ENCODE data around the gene P2RY8.

P2RY8 gene

DNA sequence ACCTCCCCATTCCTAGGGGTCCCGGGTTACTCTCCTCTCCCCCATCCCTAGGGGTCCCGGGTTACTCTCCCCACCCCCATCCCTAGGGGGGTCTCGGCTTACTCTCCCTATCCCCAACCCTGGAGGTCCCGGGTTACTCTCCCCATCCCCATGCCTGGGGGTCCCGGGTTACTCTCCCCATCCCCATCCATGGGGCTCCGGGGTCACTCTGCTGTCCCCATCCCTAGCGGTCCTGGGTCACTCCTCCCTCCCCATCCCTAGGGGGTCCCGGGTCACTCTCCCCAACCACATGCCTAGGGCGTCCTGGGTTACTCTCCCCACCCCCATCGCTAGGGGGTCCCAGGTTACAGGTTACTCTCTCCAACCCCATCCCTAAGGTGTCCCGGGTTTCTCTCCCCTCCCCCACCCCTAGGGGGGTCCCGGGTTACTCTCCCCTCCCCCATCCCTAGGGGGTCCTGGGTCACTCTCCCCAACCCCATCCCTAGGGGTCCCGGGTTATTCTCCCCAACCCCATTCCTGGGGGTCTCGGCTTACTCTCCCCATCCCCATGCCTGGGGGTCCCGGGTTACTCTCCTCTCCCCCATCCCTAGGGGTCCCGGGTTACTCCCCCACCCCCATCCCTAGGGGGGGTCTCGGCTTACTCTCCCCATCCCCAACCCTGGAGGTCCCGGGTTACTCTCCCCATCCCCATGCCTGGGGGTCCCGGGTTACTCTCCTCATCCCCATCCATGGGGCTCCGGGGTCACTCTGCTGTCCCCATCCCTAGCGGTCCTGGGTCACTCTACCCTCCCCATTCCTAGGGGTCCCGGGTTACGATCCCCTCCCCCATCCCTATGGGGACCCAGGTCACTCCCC lies 85.1 kb downstream of the P2RY8 start:
- no peak overlapping the region; the same call in 1 of the 2 replicates for H3K27ac ChIP-seq (ENCODE audit: extremely low read depth, low read depth, low read length)
- no peaks in the 10 kb centered on the region for H3K9me3 ChIP-seq (ENCODE audit: control insufficient read depth, insufficient read depth, low read depth, low read length)
- no peaks in the 10 kb centered on the region for H3K4me1 ChIP-seq (ENCODE audit: control insufficient read depth, insufficient read depth, low read length)
- H3K4me3 ChIP-seq (ENCODE audit: low read depth, low read length): peak overlapping the region; percentile 89
- peaks cover 0 to 14% of the 10 kb centered on the region in 2 experiments; a peak in 1 of 3 replicates for H3K36me3 ChIP-seq (ENCODE audit: control insufficient read depth in 2 of 2, insufficient read depth in 1 of 2, low read length in 2 of 2)
- ChIA-PET POLR2A (no interaction called here), CTCF (no interaction called here)
- no peak for TF ChIP-seq ZNF792 (tag by site-specific recombination; IDR thresholded peaks at IDR 0.05)
- TF ChIP-seq GLIS2 (tag by site-specific recombination; IDR thresholded peaks at IDR 0.05): peak; percentile 51

DNA sequence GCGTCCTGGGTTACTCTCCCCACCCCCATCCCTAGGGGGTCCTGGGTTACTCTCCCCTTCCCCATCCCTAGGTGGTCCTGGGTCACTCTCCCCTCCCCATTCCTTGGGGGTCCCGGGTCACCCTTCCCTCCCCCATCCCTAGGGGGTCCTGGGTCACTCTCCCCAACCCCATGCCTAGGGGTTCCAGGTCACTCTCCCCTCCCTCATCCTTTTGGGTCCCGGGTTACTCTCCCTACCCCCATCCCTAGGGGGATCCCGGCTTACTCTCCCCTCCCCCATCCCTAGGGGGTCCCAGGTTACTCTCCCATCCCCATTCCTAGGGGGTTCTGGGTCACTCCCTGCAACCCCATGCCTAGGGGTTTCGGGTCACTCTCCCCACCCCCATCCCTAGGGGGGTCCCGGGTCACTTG lies 85.7 kb downstream of the P2RY8 start:
- Histone ChIP-seq H3K9me3 (ENCODE audit: control insufficient read depth, insufficient read depth, low read depth, low read length) (no peaks in the 10 kb centered on the region), H3K27ac (ENCODE audit: extremely low read depth, low read depth, low read length) (no peak overlapping the region), H3K36me3 (ENCODE audit: control insufficient read depth in 2 of 2, insufficient read depth in 1 of 2, low read length in 2 of 2) (peaks cover 0 to 14% of the 10 kb centered on the region in 2 experiments; a peak in 1 of 3 replicates), H3K4me3 (ENCODE audit: low read depth, low read length) (no peak overlapping the region), H3K4me1 (ENCODE audit: control insufficient read depth, insufficient read depth, low read length) (no peaks in the 10 kb centered on the region)
- no peak for TF ChIP-seq HOXC10 (CRISPR knock-in tag; IDR thresholded peaks at IDR 0.05)
- TF ChIP-seq ZBTB7A (tag by site-specific recombination; IDR thresholded peaks at IDR 0.05; ENCODE audit: low read depth): peak; percentile 69; the same call in 1 of the 2 replicates
- ChIA-PET CTCF (no interaction called here), POLR2A (no interaction called here)

DNA sequence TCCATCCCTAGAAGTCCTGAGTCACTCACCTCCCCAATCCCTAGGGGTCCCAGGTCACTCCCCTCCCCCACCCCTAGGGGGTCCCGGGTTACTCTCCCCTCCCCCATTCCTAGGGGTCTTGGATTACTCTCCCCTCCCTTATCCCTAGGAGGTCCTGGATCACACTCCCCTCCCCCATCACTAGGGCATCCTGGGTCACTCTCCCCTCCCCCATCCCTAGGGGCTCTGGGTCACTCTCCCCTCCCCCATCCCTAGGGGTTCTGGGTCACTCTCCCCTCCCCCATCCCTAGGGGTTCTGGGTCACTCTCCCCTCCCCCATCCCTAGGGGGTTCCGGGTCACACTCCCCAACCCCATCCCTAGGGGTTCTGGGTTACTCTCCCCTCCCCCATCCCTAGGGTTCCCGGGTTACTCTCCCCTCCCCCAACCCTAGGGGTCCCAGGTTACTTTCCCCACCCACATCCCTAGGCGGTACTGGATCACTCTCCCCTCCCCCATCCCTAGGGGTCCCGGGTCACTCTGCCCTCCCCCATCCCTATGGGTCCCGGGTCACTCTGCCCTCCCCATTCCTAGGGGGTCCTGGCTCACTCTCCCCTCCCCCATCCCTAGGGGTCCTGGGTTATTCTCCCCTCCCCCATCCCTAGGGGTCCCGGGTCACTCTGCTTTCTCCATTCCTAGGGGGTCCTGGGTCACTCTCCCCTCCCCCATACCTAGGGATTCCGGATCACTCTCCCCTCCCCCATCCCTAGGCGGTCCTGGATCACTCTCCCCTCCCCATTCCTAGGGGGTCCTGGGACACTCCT lies 86.4 kb downstream of the P2RY8 start:
- TF ChIP-seq ZNF529 (tag by site-specific recombination; IDR thresholded peaks at IDR 0.05; ENCODE audit: insufficient replicate concordance) (no peak), ZNF658 (tag by site-specific recombination; IDR thresholded peaks at IDR 0.05) (no peak), ZNF449 (tag by site-specific recombination; IDR thresholded peaks at IDR 0.05) (no peak), ZNF112 (tag by site-specific recombination; IDR thresholded peaks at IDR 0.05) (no peak), ZNF48 (tag by site-specific recombination; IDR thresholded peaks at IDR 0.05) (no peak), ZNF843 (tag by site-specific recombination; IDR thresholded peaks at IDR 0.05) (no peak), ZNF626 (tag by site-specific recombination; IDR thresholded peaks at IDR 0.05) (no peak), ZBTB20 (tag by site-specific recombination; IDR thresholded peaks at IDR 0.05) (no peak), ZNF146 (tag by site-specific recombination; IDR thresholded peaks at IDR 0.05) (no peak), ZNF548 (tag by site-specific recombination; IDR thresholded peaks at IDR 0.05) (no peak), ZNF324 (tag by site-specific recombination; IDR thresholded peaks at IDR 0.05) (no peak), REST (tag by site-specific recombination; IDR thresholded peaks at IDR 0.05) (no peak), ZNF311 (tag by site-specific recombination; IDR thresholded peaks at IDR 0.05; ENCODE audit: borderline replicate concordance) (no peak)
- TF ChIP-seq, protein P1, sequence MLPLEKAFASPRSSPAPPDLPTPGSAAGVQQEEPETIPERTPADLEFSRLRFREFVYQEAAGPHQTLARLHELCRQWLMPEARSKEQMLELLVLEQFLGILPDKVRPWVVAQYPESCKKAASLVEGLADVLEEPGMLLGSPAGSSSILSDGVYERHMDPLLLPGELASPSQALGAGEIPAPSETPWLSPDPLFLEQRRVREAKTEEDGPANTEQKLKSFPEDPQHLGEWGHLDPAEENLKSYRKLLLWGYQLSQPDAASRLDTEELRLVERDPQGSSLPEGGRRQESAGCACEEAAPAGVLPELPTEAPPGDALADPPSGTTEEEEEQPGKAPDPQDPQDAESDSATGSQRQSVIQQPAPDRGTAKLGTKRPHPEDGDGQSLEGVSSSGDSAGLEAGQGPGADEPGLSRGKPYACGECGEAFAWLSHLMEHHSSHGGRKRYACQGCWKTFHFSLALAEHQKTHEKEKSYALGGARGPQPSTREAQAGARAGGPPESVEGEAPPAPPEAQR (tag by site-specific recombination; IDR thresholded peaks at IDR 0.05): no peak
- TF ChIP-seq, protein P2, sequence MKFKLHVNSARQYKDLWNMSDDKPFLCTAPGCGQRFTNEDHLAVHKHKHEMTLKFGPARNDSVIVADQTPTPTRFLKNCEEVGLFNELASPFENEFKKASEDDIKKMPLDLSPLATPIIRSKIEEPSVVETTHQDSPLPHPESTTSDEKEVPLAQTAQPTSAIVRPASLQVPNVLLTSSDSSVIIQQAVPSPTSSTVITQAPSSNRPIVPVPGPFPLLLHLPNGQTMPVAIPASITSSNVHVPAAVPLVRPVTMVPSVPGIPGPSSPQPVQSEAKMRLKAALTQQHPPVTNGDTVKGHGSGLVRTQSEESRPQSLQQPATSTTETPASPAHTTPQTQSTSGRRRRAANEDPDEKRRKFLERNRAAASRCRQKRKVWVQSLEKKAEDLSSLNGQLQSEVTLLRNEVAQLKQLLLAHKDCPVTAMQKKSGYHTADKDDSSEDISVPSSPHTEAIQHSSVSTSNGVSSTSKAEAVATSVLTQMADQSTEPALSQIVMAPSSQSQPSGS (tag by site-specific recombination; IDR thresholded peaks at IDR 0.05; ENCODE audit: low read depth): no peak
- Histone ChIP-seq H3K27ac (ENCODE audit: extremely low read depth, low read depth, low read length) (no peak overlapping the region), H3K9me3 (ENCODE audit: control insufficient read depth, insufficient read depth, low read depth, low read length) (no peaks in the 10 kb centered on the region), H3K4me3 (ENCODE audit: low read depth, low read length) (no peak overlapping the region), H3K36me3 (ENCODE audit: control insufficient read depth in 2 of 2, insufficient read depth in 1 of 2, low read length in 2 of 2) (peaks cover 0 to 14% of the 10 kb centered on the region in 2 experiments; a peak in 1 of 3 replicates), H3K4me1 (ENCODE audit: control insufficient read depth, insufficient read depth, low read length) (no peaks in the 10 kb centered on the region)
- ChIA-PET CTCF (no interaction called here), POLR2A (no interaction called here)

All from HEK293 (cell line).